Neural cell (in vitro differentiated cells): ENCODE data around the gene KIF27.
"Not testable (repeated sequence)": the region's sequence is repeated elsewhere in the genome, so short reads cannot be mapped to it uniquely, and the experiment has no call there.

Experiments
- EP300 ChIP-seq: fragments of 450-650 bp; conservative IDR thresholded peaks from 2 replicates; pipeline ENCODE4 v1.6.1; 2014; ENCODE audit warnings: antibody characterized with exemption, mild to moderate bottlenecking, moderate library complexity; ENCODE audit not compliant: poor library complexity, severe bottlenecking
- EZH2 ChIP-seq: fragments of 200-600, 300-800 bp; shearing (Covaris generic), sonication (generic); IDR thresholded peaks from 2 replicates; pipeline ENCODE4 v1.6.1; 2014; ENCODE audit warnings: antibody characterized with exemption, low read length, borderline replicate concordance, mild to moderate bottlenecking; ENCODE audit not compliant: insufficient read depth, poor library complexity, severe bottlenecking
- POLR2AphosphoS5 ChIP-seq: IDR thresholded peaks from 2 replicates; pipeline ENCODE4 v1.6.1; 2012
- RAD21 ChIP-seq: fragments of 450-650 bp; conservative IDR thresholded peaks from 2 replicates; pipeline ENCODE4 v1.6.1; 2014; ENCODE audit warnings: antibody characterized with exemption, mild to moderate bottlenecking, moderate library complexity
- SMC3 ChIP-seq: fragments of 450-650 bp; conservative IDR thresholded peaks from 2 replicates; pipeline ENCODE4 v1.6.1; 2014; ENCODE audit warnings: antibody characterized with exemption, mild to moderate bottlenecking, moderate library complexity; ENCODE audit not compliant: poor library complexity
- TAF1 ChIP-seq: IDR thresholded peaks from 2 replicates; pipeline ENCODE4 v1.6.1; 2012; ENCODE audit warnings: low read depth
- TF ChIP-seq, protein P1 (sequence below): fragments of 450-650 bp; IDR thresholded peaks from 2 replicates; pipeline ENCODE4 v1.5.1; 2014; ENCODE audit warnings: antibody characterized with exemption, mild to moderate bottlenecking, moderate library complexity; ENCODE audit not compliant: poor library complexity, severe bottlenecking
- TF ChIP-seq, protein P2 (sequence below): IDR thresholded peaks from 2 replicates; pipeline ENCODE4 v1.6.1; 2012; ENCODE audit warnings: borderline replicate concordance

DNA sequence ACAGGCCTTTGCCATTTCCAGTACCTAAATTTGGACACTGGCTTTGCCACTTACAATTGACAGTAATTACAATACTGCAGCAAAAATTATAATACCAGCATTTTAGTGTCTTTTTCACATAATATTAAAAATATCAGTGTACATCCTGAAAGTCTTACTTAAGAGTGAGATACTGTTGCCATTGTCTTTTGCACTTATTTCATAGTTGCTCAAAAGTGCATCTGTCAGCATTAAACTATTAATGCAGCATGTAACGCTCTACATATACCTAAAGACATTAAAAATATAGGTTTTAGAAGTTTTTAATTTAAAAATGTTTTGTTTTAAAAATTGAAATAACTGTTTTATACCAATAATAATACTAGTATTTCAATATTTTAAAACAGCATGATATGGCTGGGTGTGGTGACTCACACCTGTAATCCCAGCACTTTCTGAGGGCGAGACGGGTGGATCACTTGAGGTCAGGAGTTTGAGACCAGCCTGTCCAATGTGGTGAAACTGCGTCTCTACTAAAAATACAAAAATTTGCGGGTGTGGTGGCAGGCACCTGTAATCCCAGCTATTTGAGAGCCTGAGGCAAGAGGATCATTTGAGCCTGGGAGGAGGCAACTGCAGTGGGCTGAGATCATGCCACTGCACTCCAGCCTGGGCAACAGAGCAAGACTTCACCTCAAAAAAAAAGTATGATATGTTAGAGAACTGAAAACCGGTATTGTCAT lies 39.4 kb downstream of the KIF27 start:
- TF ChIP-seq, protein P1, sequence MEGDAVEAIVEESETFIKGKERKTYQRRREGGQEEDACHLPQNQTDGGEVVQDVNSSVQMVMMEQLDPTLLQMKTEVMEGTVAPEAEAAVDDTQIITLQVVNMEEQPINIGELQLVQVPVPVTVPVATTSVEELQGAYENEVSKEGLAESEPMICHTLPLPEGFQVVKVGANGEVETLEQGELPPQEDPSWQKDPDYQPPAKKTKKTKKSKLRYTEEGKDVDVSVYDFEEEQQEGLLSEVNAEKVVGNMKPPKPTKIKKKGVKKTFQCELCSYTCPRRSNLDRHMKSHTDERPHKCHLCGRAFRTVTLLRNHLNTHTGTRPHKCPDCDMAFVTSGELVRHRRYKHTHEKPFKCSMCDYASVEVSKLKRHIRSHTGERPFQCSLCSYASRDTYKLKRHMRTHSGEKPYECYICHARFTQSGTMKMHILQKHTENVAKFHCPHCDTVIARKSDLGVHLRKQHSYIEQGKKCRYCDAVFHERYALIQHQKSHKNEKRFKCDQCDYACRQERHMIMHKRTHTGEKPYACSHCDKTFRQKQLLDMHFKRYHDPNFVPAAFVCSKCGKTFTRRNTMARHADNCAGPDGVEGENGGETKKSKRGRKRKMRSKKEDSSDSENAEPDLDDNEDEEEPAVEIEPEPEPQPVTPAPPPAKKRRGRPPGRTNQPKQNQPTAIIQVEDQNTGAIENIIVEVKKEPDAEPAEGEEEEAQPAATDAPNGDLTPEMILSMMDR = not testable (repeated sequence)
- TF ChIP-seq POLR2AphosphoS5, EZH2, RAD21, TAF1, EP300, SMC3: not testable (repeated sequence)
- TF ChIP-seq, protein P2, sequence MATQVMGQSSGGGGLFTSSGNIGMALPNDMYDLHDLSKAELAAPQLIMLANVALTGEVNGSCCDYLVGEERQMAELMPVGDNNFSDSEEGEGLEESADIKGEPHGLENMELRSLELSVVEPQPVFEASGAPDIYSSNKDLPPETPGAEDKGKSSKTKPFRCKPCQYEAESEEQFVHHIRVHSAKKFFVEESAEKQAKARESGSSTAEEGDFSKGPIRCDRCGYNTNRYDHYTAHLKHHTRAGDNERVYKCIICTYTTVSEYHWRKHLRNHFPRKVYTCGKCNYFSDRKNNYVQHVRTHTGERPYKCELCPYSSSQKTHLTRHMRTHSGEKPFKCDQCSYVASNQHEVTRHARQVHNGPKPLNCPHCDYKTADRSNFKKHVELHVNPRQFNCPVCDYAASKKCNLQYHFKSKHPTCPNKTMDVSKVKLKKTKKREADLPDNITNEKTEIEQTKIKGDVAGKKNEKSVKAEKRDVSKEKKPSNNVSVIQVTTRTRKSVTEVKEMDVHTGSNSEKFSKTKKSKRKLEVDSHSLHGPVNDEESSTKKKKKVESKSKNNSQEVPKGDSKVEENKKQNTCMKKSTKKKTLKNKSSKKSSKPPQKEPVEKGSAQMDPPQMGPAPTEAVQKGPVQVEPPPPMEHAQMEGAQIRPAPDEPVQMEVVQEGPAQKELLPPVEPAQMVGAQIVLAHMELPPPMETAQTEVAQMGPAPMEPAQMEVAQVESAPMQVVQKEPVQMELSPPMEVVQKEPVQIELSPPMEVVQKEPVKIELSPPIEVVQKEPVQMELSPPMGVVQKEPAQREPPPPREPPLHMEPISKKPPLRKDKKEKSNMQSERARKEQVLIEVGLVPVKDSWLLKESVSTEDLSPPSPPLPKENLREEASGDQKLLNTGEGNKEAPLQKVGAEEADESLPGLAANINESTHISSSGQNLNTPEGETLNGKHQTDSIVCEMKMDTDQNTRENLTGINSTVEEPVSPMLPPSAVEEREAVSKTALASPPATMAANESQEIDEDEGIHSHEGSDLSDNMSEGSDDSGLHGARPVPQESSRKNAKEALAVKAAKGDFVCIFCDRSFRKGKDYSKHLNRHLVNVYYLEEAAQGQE = not testable (repeated sequence)
